Loucy (cell line): ENCODE results near the gene SUSD3.

Source experiments
- CTCF ChIP-seq: fragments of 200-600 bp; sonication (generic); conservative IDR thresholded peaks from 2 replicates; pipeline ENCODE4 v1.5.1; 2014; ENCODE audit warnings: mild to moderate bottlenecking, antibody characterized with exemption, low read length
- EZH2phosphoT487 ChIP-seq: fragments of 200-600 bp; IDR thresholded peaks from 2 replicates; pipeline ENCODE4 v1.6.1; 2018; ENCODE audit warnings: antibody characterized with exemption, mild to moderate bottlenecking, moderate library complexity, borderline replicate concordance

GRCh38 chr9:93048566-93049448, 9.7 kb upstream of the SUSD3 start:
- no peak for TF ChIP-seq EZH2phosphoT487
- no peak for TF ChIP-seq CTCF
